Amygdala (tissue), 56 donors: ENCODE measurements around the gene ACSF2.

Experiments
- DNase-seq, 56 donors: peaks; one replicate each; lab custom pipeline; 2025; lab: John Stamatoyannopoulos, UW

Gene ACSF2

DNA sequence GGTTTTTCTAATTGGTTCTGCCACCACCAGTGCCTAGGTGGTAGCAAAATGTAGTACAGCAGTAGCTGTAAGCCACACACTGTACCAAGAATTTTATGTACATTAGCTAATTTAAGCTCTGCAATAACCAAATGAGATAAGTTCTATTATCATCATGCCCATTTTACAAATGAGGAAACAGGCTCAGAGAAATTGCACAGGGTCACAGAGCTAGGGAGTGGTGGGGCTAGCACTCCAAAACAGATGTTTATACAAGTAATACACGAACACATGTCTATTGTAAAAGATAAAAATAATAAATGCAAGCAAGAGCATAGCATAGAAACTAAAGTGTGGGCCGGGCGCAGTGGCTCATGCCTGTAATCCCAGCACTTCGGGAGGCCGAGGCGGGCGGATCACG lies 66.2 kb downstream of the ACSF2 start:
- no peak for DNase-seq

- DNase-seq = no peak
Measured at GRCh38 chr17:50493744-50494143, 67.7 kb downstream of the ACSF2 start.

GRCh38 chr17:50495217-50495823 lies 69.3 kb downstream of the ACSF2 start:
- no peak for DNase-seq

GRCh38 chr17:50495918-50496317 lies 69.9 kb downstream of the ACSF2 start:
- no peak for DNase-seq

GRCh38 chr17:50498021-50498874 lies 72.2 kb downstream of the ACSF2 start:
- DNase-seq = no peak

DNA sequence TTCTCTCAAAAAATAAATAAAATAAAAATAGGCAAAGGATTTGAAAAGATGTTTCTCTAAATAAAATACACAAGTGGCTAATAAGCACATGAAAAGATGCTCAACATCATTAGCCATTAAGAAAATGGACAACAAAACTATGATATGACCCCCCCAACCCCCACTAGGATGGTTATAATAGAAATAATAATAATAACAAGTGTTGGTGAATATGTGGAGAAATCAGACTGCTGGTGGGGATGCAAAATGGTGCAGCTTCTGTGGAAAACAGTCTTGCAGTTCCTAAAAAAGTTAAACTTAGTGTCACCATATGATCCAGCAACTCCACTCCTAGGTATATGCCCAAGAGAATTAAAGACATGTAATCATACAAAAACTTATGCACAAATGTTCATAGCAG lies 73.3 kb downstream of the ACSF2 start:
- DNase-seq = no peak

DNA sequence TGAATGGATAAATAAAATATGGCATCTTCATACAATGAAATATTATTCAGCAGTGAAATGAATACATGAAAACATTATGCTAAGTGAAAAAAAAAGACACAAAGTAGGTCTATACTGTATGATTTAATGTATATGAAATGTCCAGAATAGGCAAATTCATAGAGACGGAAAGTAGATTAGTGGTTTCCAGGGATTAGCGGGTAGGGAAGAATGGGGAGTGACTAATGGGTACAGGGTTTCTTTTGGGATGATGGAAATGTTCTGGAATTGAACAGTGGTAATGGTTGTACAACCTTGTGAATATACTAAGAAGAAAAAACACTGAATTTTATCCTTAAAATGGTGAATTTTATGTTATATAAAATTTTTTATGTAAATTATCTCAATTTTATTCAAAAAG lies 73.7 kb downstream of the ACSF2 start:
- no peak for DNase-seq

DNA sequence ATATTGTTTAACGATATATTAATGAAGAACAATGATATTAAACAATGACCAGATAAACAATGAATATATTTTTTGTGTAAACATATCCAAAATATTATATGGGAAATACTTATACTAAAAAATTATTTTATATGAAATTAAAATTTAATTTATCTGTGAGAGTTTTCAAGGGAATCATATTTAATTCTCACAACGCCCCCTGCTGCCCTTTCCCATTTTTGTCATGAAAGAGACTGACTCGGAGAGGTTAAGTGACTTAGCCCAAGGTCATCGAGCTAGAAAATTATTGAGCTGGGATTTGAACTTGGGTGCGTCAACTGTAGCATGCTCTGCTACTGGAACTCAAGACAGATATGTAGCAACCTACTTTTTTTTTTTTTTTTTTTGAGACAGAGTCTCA lies 75.0 kb downstream of the ACSF2 start:
- DNase-seq = peak in 1 of 56 donors; percentile 4

DNA sequence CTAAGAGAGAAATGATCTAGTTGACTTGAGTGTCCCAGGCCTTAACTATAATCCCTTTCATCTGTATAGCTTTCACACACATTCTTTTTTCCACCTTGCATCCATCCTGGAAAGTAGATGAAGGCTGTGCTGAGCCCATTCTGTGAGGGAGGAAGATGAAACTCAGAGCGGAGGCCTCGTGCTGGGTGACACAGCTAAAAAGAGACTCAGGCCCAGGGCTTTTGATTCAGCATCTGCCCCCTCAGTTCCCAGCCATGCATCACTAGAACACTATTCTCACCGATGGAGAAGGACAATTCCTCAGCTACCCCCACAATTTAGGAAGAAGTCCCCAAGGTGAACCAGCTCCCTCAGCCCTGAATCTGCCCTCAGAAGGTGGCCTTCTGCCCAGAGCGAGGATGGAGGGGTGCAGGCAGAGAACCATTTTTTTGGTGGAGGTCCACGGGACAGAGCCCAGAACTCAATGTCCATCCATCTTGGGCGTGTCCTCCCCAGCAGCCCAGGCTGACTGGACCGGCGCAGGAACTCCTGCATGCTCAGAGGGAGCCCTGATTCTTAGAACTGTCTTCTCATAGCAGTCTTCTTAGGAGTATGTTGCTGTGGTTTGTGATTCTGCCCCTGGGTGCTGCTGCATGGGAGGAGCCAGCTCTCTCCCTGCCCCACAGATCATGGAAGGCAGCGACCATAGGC lies 76.4 kb downstream of the ACSF2 start:
- no peak for DNase-seq

DNA sequence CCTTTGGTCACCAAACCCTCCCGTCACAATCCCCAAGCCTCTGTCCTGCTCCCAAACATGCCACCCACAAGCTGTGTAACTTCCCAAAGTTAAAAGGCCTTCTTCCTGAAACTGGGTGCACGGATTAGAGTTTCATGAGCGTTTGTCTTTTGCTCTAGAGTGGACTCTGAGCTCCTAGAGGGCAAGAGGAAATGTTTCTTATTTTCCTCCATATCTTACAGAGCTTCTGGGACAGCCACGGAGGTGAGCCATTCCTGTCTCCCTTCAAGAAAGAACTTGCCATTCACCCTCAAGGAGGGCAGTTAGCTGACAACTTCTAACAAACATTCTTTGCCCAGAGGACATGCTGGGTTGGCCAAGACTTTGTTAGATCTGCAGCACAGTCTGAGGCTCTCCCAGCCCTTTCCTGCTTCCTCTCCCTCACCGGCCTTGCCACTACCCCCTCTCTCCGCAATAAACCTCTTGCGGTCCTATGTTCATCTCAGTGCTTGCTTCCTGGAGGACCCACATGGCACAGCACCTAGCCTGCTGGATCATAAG lies 79.6 kb downstream of the ACSF2 start:
- no peak for DNase-seq

DNA sequence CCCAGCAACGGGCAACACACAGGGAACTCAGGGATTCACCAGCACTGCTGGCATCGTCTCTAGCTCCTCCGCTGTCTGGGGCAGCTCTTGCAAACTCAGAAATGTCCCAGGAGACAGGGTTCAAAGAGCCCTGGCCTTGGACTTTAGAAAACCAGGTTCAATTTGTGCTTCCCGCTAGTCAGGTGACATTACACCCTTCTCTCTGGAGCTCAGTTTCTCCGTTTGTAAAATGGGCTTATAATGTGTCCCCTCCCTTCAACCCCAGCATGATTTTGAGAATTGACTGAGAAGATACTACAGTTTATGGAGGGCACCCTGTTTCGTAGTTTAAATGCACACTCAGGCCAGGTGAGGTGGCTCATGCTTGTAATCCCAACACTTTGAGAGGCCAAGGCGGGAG lies 80.3 kb downstream of the ACSF2 start:
- no peak for DNase-seq

DNA sequence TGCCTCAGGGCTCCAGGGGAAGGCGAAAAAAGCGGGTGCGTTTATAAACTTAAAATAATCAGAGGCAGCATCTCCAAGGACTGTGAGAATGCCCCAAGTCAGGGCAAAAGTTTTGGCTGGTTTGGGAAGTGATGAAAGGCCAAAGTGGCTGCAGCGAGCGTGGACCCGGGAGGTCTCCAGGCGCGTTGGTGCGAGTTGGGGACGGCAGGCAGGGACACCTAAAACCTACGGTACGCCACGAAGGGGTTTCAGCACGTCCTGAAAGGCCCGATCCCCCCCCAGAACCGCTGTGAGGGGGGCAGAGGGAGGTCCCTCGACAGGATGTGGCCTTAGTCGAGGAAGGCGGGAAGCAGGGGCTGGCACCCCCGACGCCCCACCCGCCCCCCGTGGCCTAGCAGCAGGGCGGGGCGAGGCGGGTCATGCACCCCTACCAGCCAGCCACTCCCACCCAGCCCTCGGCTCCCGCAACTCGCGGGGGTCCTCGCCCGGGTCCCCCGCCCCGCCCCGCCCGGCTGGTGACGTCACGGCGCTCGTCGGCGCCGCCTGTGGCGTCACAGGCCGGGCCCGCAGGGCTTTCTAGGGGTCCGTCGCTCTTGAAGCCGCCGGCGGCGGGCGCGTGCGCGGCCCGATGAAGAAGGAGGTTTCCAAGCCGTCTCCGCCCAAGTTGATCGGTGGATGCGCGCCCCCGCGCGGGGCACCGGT lies 82.0 kb downstream of the ACSF2 start, which contains the start of gene MYCBPAP:
Gene MYCBPAP (plus strand): TSS at position 569 of the 702 bp plus-strand sequence. CDS start 236 bp downstream, outside the sequence.
- peak in 51 of 56 donors; percentile 14 to 85 (median 60) for DNase-seq

GRCh38 chr17:50508573-50509460 lies 82.8 kb downstream of the ACSF2 start:
- DNase-seq = peak in 1 of 56 donors; percentile 8

DNA sequence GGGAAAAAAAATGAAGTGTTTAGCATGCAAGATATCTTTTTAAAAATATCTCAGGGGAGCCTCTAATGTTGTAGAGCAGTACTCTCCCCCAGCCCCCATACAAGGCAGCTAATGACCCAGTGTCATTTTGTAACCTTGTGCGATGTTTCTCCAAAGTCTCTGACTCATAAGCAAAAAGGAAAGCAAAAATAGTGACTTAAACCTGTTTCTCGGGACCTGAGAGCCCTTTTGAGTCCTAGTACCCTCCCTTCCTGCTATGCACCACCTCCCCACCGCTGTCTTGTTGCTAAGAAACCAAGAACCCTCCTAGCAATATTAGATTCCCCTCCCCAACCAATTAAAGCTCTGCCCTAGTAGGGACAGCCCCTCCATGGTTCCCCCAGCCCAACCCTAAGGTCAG lies 85.0 kb downstream of the ACSF2 start:
- no peak for DNase-seq

- DNase-seq = no peak
Measured at GRCh38 chr17:50513495-50513894, 87.5 kb downstream of the ACSF2 start.

GRCh38 chr17:50514388-50514787 lies 88.4 kb downstream of the ACSF2 start:
- no peak for DNase-seq

DNA sequence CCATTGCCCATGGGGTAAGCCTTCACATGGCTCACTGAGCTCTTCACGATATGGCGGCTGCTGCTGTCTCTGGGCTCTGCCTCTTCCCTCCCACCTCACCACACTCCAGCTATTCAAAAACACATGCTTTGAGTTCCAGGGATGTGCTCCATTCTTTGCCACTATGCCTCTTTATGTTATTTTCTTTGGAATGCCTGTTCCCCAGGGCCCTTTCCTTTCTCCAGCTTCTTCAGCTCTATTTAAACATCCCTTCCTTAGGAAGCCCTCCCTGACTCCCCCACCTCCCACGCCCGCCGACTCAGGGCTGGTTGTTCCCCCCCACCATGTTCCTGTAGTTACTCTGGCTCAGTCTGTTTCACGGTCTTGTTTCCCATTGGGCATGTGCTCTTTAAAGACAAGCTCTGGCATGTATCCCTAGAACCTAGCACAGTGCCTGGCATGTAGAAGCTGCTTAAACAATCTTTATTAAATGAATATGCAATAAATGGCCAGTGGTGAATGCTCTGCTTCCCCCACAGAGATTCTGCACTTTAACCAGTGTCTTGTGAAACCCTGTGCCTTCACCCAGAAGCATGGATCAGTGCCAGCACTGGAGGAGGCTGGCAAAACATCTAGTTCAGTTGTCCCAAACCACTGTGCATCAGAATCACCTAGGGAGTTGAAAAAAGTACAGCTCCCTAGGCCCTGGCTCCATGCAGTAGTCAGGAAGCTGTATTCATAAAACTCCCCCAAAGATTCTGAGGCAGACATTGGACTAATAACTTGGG lies 89.1 kb downstream of the ACSF2 start:
- DNase-seq = peak in 1 of 56 donors; percentile 3

GRCh38 chr17:50517011-50517410 lies 91.0 kb downstream of the ACSF2 start:
- DNase-seq = no peak
